GM18870 (cell line): Measurements from ENCODE around the gene NET1.

ENCODE experiments used
- ATAC-seq: cut with Tn5 transposase; IDR thresholded peaks from one replicate; pipeline ENCODE4 v1.9.1; 2021; ENCODE audit warnings: moderate library complexity; ENCODE audit not compliant: unreplicated experiment

NET1 gene

GRCh38 chr10:5441106-5441505, 28.7 kb downstream of the NET1 start:
- no peak for ATAC-seq

DNA sequence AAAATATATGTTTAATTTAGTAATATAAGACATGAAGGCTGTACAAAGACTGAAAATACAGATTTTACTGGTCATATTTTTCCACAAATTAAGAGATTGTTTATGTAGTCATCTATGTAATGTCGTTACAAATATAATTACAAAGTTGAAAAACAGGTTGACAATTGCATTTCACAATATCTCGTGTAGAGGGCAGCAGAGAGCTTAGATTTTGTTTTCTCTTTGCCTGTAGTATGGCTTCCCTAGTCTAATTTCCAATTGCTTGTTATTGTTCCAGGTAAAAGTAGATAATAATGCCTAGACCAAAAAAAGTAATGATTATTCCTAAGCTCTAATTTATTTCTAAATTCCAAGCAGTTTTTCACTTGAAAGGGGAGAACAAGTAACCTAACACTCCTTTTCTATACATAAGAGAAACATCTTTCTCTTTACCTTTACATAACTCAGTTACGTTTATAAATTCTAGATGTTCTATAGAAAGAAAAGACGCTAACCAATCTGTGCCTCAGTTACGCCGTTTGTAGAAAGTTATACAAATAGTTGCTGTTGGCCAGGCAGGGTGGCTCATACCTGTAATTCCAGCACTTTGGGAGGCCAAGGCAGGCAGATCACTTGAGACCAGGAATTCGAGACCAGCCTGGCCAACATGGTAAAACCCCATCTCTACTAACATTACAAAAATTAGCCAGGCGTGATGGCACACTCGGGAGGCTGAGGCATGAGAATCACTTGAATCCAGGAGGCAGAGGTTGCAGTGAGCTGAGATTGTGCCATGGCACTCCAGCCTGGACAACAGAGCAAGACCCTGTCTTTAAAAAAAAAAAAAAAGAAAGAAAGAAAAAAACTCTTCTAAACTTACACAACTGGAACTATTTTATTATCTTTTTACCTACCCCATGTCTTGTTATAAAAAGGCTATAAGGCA, 30.0 kb downstream of the NET1 start:
- no peak for ATAC-seq

GRCh38 chr10:5442990-5443370, 30.6 kb downstream of the NET1 start:
- ATAC-seq, result peak; percentile 24

DNA sequence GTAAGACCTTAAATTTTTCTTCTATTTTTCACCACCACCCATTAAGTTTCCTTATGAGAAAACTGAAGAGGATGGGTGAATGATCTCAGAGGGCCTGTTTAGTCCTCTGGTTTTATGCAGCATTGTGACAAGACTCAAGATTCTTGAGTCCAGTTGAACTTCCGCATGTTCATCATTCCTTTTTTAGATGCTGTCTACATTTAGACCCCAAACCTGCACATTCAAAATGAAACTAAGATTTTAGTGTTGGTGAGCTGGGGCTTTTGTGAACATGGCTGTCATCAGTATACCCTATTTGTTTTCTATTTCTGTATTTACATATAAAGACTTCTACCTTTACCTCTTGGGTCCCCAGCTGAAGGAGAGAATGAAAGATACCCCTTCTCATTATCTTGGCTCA, 31.1 kb downstream of the NET1 start:
- peak; percentile 80 for ATAC-seq

DNA sequence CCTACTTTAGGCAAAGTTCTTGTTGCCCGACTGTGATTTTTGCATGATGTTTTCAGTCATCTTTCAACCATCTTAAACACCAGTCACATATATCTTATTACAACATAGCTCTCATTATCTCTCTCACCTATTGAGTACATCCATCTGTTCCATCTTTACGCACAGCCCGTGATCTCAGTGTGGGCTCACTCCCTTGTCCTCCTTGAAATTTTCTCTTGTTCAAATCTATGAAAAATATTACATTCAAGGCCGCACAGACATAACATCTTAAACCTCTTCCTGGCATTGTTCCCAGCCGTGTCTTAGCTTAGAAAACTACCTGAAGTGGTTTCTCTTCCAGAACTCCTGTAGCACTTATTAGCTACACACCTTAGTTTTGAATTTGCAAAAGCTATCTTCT, 32.6 kb downstream of the NET1 start:
- no peak for ATAC-seq

- no peak for ATAC-seq
These were observed 34.1 kb downstream of the NET1 start for GRCh38 chr10:5446390-5446926.

- ATAC-seq, result no peak
These were observed 34.7 kb downstream of the NET1 start for GRCh38 chr10:5447056-5447455.

DNA sequence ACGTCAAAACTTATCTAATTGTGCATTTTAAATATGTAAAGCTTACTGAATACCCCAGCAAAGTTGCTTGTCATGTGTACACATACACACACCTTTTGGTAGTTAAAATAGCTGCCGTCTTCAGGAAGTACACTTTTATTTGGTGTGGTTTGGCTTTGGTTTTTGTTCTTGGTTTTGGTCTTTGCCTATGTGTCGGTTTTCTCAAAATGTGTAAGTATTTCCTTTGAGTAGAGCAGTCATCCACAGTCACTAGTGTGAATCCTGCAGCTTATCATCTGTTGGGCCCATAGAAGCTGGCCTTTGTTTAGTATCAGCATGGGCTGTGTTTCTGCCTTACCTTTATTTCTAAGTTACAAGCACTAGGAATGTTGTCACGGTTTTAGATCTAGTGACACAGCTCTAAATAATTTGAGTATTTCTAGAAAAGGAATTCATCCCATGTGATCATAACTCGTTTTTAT, 35.3 kb downstream of the NET1 start:
- peak; percentile 60 for ATAC-seq

GRCh38 chr10:5448333-5449001, 36.1 kb downstream of the NET1 start:
- ATAC-seq, result no peak

DNA sequence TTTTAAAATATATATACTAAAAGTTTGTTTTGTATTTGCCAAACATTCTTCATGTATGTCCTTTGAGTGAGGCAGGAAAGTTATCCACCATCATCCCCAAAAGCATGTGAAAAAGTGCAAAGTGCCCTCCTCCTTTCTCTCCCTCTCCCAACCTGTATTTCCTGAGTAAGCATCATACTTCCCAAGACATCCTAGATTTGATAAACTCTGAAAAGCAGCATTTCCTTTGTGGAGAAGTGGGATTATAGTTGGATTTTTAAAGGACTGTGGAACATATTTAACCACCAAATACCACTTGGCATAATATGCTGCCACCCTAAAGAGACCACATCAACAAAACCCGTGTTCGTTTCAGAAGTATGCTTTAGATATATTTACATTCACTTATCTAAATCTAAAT, 36.9 kb downstream of the NET1 start:
- no peak for ATAC-seq

DNA sequence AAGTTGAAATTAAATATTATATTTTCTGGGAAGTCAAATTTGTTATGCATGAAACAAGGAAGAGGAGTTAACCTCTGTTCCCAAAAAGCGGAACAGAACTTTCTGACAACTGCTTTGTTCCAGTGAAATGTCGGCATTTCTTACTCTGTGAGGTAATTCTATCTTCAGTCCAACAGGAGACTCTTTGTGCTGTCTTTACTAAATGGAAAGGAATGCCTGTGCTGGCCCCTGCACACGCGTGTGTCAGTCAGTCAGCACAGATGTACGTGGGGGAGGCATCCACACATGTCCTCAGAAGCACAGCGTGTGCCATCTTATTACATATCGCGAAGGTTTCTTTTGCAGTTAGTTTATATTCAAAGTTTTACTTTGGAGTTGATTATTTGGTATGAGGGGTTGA, 37.5 kb downstream of the NET1 start:
- ATAC-seq, result no peak

DNA sequence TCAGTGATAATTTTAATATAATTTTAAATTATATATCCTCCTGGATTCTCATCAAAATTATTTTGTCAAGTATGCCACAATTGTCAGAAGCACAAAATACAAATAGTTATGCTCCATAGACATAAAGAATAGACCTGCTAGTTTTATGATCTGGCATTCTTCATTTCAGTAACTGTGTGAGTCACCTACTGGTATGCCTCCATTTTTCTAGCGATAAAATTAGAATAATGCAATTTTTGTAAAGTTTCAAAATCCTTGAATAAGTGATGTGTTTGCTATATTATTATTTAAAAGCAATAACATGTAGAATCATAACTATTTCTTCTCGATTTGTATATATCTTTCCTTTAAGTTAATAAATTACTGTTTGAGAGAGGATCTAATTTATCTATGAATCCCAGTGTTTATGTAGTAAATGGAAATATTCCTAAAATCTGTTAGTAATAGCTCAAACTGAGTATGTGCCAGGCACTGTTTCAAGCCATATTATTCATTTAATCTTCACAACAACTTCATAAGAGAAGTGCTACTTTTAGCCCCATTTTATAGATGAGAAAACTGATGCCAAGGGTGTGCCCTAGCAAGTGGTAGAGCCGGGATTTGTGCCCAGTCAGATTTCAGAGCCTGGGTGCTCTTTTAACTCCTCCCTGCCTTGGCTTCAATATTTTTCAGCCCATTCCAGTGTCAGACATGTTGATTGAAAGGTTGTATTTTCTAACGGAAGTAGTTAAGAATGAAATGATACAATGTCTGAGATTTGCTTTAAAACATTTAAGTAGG, 38.4 kb downstream of the NET1 start:
- ATAC-seq, result no peak

DNA sequence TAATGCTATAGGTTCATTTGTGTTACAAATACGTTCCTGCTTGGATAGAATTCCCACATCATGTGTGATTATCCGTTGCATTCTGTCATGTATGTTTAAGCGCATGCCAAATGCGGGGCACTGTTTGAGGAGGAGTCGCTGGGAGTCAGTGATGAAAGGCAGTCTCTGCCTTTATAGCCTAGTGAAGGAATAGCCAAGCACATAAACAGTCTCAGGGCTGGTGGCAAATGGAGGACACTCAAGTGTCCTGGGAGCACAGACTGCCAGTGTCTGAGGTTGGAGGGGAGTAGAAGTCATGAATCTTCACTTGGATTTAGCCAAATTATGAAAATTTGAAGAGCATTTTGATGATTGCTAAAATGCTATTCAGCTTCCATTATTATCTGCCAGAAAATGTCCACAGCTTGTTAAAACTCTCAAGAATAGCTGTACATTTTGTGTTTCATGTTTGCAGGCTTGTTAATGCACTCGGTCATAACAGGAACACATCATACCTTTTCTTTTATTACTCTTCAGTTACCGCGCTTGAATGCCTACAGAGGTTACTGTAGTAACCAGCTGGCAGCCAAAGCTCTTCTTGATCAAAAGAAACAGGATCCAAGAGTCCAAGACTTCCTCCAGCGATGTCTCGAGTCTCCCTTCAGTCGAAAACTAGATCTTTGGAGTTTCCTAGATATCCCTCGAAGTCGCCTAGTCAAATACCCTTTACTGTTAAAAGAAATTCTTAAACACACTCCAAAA, 41.6 kb downstream of the NET1 start:
- no peak for ATAC-seq

DNA sequence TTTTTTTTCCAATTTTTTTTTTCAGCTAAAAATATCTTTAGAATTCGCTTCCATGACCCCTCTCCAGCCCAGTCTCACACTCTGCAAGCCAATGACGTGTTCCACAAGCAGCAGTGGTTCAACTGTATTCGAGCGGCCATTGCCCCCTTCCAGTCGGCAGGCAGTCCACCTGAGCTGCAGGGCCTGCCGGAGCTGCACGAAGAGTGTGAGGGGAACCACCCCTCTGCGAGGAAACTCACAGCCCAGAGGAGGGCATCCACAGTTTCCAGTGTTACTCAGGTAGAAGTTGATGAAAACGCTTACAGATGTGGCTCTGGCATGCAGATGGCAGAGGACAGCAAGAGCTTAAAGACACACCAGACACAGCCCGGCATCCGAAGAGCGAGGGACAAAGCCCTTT, 44.2 kb downstream of the NET1 start:
- no peak for ATAC-seq

- ATAC-seq, result no peak
These were observed 45.4 kb downstream of the NET1 start for GRCh38 chr10:5457741-5458140.

DNA sequence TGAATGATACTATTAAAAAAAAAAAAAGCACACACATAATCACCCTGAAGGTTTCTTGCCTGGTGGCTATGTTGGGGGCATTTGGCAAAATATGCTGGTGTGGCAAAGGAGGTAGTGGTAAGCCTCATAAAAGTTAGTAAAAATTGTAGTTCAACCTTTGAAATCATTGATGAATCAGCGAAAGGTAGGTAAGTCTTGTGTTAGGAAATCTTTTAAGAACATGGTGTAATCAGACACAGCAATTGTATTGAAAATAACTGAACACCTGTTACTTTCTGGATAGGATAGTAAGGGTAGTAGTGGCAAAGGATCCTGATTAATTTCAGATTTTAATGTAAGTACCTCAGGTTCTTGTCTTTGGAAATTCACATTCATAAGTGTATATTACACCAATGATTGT, 46.1 kb downstream of the NET1 start:
- no peak for ATAC-seq

- ATAC-seq, result no peak
These were observed 46.8 kb downstream of the NET1 start for GRCh38 chr10:5458949-5459747.

- ATAC-seq, result no peak
These were observed 48.3 kb downstream of the NET1 start for GRCh38 chr10:5460468-5461202.

- ATAC-seq, result no peak
These were observed 48.8 kb downstream of the NET1 start for GRCh38 chr10:5461203-5461588.
